Psoas muscle (tissue), 8 donors: ENCODE measurements around the gene FER1L5. TPM values are rescaled to one million over a fixed set of nuclear protein-coding genes. Genes with fewer than 3 reads are reported as not detected.

Experiments
- ATAC-seq, 4 donors: fragments of 200-7000 bp; cut with Tn5 transposase; one replicate each; pipeline ENCODE4 v1.9.1; 2020; ENCODE audit warnings: moderate library complexity in 3 of 4, mild to moderate bottlenecking in 2 of 4
- DNase-seq, 2 donors: peaks; one replicate each; pipeline ENCODE4 v3.0.0-alpha.2; 2020
- H3K27ac ChIP-seq: fragments of 200-600 bp; one replicate; pipeline ENCODE4 v1.8.0; 2022
- H3K27me3 ChIP-seq, 3 donors: fragments of 200-600 bp in 1 of 3; one replicate each; pipeline versions ENCODE4 v1.6.1 to v1.8.0; 2013 to 2022; ENCODE audit warnings: low read length in 2 of 3, mild to moderate bottlenecking in 2 of 3, moderate library complexity in 1 of 3; ENCODE audit not compliant: insufficient read depth in 3 of 3
- H3K36me3 ChIP-seq, 2 donors: fragments of 200-600 bp in 1 of 2; one replicate each; pipeline versions ENCODE4 v1.6.1 to v1.8.0; 2013 to 2022; ENCODE audit warnings: low read depth in 1 of 2, mild to moderate bottlenecking in 1 of 2, moderate library complexity in 1 of 2; ENCODE audit not compliant: insufficient read depth in 1 of 2
- H3K4me1 ChIP-seq: fragments of 200-600 bp; one replicate; pipeline ENCODE4 v1.8.0; 2022
- H3K4me3 ChIP-seq: fragments of 200-600 bp; one replicate; pipeline ENCODE4 v1.8.0; 2022; ENCODE audit warnings: mild to moderate bottlenecking
- H3K9me3 ChIP-seq: fragments of 200-600 bp; one replicate; pipeline ENCODE4 v1.8.0; 2022
- CTCF ChIP-seq: fragments of 200-600 bp; IDR thresholded peaks from one replicate; pipeline ENCODE4 v1.8.0; 2022; ENCODE audit warnings: antibody characterized with exemption
- WGBS, 3 donors: extraction: QIAGEN DNeasy Blood & Tissue Kit; methylation state at CpG; one replicate each; pipeline versions ENCODE4 v1.1.6 to v1.1.7; 2013; 5-methylcytosine and 5-hydroxymethylcytosine counted together
- intact Hi-C, 2 donors: fragments of 100-400 bp; cut with DNase I; formaldehyde crosslinking; loops; one replicate each; pipeline versions ENCODE4 v1.11.0 to v1.14.2; 2022
- polyA plus RNA-seq, 3 donors: library from polyadenylated mRNA; stranded (reverse); fragments of 200-250 nt; gene quantifications; one replicate each; pipeline ENCODE4 v1.2.3, GENCODE V29; 2013
- total RNA-seq, 4 donors: library from RNA; stranded (reverse); fragmentation: NEBNext Ultra II Directional in 2 of 4; extraction: Animal tissue kit (Norgen Biotek cat#: 25700) in 2 of 4; gene quantifications; one replicate each; pipeline versions ENCODE4 v1.2.1 to v1.2.4, GENCODE V29; 2021 to 2023
- donor health status: healthy with polysubstance abuse.
- donor health status: DM: no; HTN: no; CAD: no; lungs with moderate emphysema.
- donor health status: Bipolar disorder and iron deficiency.
- donor health status: healthy.
- donor health status: DM: yes; HTN: yes; CAD: no.
- donor health status: DM: no; HTN: no; CAD: no.
- donor health status: DM: no; HTN: no; CAD: no.
- donor health status: DM: yes; HTN: yes; CAD: no.

Gene FER1L5
- total and polyA plus RNA-seq, 7 donors: 0.01 TPM; not detected in 6

GRCh38 chr2:96661324-96661723 is 18.8 kb downstream of the FER1L5 start:
- Histone ChIP-seq H3K4me3 (no peak overlapping the region), H3K27ac (no peak overlapping the region), H3K4me1 (peaks cover 15% of the 10 kb centered on the region), H3K36me3 (no peaks in the 10 kb centered on the region), H3K27me3 (no peaks in the 10 kb centered on the region), H3K9me3 (no peaks in the 10 kb centered on the region)
- no peak for ATAC-seq
- DNase-seq: no peak
- intact Hi-C loops: loop anchor here in 1 of 2 donors (2.0 kb wide), 1 partner anchor 47 kb away; no protein-coding TSS in a partner anchor
- 93 to 94% (median 93%) methylated on average over 6 of the region's 6 CpGs for WGBS, 3 donors
- no peak for TF ChIP-seq CTCF

GRCh38 chr2:96662360-96662759 is 19.8 kb downstream of the FER1L5 start:
- no peaks in the 10 kb centered on the region for H3K9me3 ChIP-seq
- 90 to 93% (median 93%) methylated on average over 9 of the region's 9 CpGs for WGBS, 3 donors
- no peak for ATAC-seq
- TF ChIP-seq CTCF: no peak
- intact Hi-C loops: no loop called here
- H3K4me1 ChIP-seq: peaks cover 18% of the 10 kb centered on the region
- DNase-seq: no peak
- H3K36me3 ChIP-seq: no peaks in the 10 kb centered on the region
- no peak overlapping the region for H3K27ac ChIP-seq
- H3K4me3 ChIP-seq: no peak overlapping the region
- no peaks in the 10 kb centered on the region for H3K27me3 ChIP-seq

- intact Hi-C loops: no loop called here
- no peak overlapping the region for H3K27ac ChIP-seq
- H3K36me3 ChIP-seq: no peaks in the 10 kb centered on the region
- 78 to 89% (median 82%) methylated on average over 5 of the region's 5 CpGs for WGBS, 3 donors
- H3K4me1 ChIP-seq: peaks cover 18% of the 10 kb centered on the region
- H3K27me3 ChIP-seq: no peaks in the 10 kb centered on the region
- TF ChIP-seq CTCF: no peak
- DNase-seq (no peak), ATAC-seq (no peak)
- H3K9me3 ChIP-seq: no peaks in the 10 kb centered on the region
- no peak overlapping the region for H3K4me3 ChIP-seq
Measured at GRCh38 chr2:96663177-96663576, 20.6 kb downstream of the FER1L5 start.

GRCh38 chr2:96663829-96664228 is 21.3 kb downstream of the FER1L5 start:
- Histone ChIP-seq H3K4me3 (no peak overlapping the region), H3K4me1 (peaks cover 18% of the 10 kb centered on the region), H3K36me3 (no peaks in the 10 kb centered on the region), H3K9me3 (no peaks in the 10 kb centered on the region), H3K27me3 (no peaks in the 10 kb centered on the region), H3K27ac (peak overlapping the region; percentile 86)
- intact Hi-C loops: no loop called here
- ATAC-seq (no peak), DNase-seq (no peak)
- WGBS, 3 donors: 86 to 90% (median 90%) methylated on average over 7 of the region's 7 CpGs
- TF ChIP-seq CTCF: no peak

- ATAC-seq (no peak), DNase-seq (no peak)
- no peak for TF ChIP-seq CTCF
- Histone ChIP-seq H3K36me3 (no peaks in the 10 kb centered on the region), H3K9me3 (no peaks in the 10 kb centered on the region), H3K27me3 (no peaks in the 10 kb centered on the region), H3K4me3 (no peak overlapping the region), H3K27ac (peak overlapping the region; percentile 86), H3K4me1 (peaks cover 18% of the 10 kb centered on the region)
- WGBS, 3 donors: 89 to 93% (median 92%) methylated on average over 3 of the region's 3 CpGs
- intact Hi-C loops: no loop called here
Measured at GRCh38 chr2:96664366-96664925, 21.9 kb downstream of the FER1L5 start.
